ENCODE data around the gene PAPLN.
A peak's percentile ranks its signal among the peaks of the same experiment; 100 is the strongest.

PAPLN gene

DNA sequence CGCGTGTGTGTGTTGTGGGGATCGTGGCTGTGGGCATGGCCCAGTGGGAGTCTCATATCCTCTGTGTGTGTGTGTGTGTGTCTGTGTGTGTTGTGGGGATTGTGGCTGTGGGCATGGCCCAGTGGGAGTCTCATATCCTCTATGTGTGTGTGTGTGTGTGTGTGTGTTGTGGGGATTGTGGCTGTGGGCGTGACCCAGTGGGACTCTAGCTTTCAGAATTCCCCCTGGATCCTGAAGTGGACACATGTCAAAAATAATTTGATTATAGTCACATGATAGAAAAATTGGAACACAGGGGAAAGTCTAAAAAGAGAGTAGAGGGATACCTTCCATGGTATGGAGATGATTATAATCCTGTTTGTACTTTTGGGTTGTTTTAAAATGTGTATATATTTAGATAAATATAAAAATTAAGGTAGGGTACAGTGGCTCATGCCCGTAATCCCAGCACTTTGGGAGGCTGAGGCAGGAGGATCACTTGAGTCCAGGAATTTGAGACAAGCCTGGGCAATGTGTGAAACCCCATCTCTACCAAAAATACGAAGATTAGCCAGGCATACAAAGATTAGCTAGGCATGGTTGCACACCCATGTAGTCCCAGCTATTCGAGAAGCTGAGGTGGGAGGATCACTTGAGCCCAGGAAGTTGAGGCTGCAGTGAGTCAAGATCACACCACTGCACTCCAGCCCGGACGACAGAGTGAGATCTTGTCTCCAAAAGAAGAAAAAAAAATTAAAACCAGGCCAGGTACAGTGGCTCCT lies 11.0 kb downstream of the PAPLN start:
- DNase-seq: peak; percentile 67

DNA sequence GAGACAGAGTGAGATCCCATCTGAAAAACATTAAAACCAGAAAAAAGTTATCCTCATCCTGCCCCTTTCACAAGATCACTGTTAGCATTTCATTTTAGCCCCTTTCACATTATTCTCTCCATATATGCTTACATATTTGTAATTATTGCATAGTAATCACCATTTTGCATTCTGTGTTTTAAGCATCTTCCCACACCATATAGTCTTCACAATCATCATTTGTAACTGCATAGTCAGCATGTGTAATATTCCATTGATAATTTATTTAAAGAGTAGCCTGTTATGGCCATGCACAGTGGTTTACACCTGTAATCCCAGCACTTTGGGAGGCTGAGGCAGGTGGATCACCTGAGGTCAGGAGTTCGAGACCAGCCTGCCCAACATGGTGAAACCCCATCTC lies 11.8 kb downstream of the PAPLN start:
- DNase-seq: no peak

DNA sequence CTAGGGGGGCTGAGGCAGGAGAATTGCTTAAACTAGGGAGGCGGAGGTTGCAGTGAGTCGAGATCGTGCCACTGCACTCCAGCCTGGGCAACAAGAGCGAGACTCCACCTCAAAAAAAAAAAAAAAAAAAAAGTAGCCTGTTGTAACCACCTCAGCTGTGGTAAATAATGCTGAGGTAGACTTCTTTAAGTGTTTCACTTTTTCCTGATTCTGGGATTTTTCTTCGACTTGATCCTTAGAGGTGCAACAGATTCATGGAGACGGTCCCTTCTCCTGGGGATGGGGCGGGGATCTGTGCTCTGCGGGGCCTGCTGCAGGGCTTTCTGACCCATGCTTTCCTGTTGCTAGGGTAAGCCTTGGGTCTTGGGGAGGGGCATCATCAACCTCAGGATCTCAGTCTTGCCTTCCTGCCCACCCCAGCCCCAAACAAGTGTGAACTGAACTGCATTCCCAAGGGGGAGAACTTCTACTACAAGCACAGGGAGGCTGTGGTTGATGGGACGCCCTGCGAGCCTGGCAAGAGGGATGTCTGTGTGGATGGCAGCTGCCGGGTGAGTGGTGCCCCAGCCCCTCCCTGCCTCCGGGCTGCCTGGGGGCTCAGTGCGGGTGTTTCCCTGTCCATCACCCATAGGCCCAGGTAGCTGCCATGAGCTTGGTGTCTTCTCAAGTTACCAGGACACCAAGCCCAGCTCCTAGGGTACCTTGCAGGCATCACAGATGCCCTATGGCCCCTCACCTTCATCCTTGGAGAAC lies 12.4 kb downstream of the PAPLN start:
- DNase-seq: no peak

DNA sequence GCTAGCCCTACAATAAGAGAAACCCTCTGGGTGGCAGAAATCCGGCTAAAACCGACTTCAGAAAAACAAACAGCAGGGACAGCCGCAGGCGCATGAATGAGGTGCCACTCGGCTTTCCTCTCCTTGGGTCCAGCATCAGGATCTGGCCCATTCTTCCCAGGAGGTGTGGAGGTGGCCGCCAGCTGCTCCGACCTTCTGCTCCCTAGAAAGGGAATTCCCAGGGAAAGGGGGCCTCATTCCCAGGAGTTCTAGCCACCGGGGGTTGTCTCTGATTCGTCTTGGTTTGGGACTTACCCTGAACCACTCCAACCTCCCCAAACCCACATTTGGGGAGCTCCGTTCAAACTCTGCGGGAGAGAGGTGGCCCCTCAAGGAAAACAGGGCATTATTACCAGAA lies 13.0 kb downstream of the PAPLN start:
- DNase-seq: no peak

DNA sequence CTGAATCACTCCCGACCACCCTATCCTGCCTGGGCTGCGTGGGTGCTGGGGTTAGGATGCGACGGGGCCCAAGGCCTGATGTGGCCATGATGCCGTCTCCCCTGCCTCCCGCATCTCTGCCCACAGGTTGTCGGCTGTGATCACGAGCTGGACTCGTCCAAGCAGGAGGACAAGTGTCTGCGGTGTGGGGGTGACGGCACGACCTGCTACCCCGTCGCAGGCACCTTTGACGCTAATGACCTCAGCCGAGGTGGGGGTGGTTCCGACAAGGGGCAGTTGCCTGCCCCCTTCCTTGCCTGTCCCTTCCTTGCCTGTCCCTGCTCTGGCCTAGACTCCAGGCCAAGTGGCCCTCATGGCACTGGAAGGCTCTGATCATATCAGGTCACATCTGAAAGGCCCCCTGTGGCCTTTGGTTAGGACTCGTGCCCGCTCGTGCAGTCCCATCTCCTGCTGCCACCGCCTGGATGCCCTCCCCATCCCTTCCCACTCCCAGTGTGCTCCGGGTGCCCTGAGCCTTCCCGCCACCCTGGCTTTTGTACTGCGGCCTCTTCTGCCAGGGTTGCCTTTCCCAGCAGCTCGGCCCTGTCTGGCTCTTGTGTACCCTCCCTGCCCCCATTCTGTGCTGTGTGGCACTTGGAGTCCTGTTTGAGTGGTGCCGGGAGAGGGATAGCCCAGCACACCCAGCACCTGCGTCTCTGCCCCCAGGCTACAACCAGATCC lies 13.6 kb downstream of the PAPLN start:
- DNase-seq: no peak

DNA sequence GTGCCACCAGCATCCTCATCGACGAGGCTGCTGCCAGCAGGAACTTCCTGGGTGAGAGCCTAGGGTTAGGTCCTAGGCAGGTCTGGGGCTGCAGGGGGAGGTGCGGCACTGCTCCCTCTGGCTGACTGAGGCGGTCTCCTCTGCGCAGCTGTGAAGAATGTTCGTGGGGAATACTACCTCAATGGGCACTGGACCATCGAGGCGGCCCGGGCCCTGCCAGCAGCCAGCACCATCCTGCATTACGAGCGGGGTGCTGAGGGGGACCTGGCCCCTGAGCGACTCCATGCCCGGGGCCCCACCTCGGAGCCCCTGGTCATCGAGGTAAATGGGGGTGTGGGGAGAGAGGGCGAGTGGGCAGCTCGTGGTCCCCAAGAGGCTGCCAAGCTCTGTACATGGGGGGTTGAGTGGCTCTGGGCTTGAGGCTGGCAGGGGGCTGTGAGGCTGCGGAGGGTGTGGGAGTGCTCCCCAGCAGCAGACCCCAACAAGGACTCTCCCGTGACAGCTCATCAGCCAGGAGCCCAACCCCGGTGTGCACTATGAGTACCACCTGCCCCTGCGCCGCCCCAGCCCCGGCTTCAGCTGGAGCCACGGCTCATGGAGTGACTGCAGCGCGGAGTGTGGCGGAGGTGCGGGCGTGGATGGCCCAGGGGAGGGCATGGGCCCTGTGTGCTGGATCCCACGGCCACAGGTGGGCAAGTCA lies 14.4 kb downstream of the PAPLN start:
- no peak for DNase-seq

DNA sequence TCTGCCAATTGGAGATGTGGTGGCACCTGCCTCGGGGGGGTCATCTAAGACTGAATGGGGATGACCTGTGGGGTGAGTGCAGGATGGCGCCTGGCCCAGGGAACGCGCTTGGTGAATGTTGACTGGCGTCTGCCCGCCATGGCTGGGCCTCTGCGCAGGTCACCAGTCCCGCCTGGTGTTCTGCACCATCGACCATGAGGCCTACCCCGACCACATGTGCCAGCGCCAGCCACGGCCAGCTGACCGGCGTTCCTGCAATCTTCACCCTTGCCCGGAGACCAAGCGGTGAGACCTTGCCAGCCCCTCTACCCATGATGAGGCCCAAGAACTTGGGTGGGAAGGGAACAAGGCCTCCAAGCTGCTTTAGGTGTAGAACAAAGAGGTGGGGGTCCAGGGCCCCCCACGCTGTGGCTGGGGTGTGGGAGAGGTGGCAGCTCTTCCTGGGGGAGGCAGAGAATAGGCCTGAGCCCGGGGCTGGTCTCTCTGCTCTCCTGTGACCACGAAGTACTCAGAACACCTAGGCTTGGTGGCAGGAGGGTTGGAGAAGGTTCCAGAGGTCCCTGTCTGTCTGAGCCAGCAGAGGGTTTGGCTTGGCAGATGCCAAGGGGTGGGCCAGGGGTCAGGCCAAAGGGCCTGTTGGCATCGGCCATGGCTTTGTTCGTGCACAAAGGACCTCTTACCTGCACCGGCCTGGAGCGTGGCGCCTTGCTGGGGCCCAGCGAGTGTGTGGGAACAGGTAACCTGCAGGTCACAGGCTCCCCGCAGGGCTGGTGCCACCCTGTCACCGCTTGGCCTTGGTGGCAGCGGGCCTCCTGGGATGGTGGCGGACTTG lies 15.4 kb downstream of the PAPLN start:
- no peak for DNase-seq

DNA sequence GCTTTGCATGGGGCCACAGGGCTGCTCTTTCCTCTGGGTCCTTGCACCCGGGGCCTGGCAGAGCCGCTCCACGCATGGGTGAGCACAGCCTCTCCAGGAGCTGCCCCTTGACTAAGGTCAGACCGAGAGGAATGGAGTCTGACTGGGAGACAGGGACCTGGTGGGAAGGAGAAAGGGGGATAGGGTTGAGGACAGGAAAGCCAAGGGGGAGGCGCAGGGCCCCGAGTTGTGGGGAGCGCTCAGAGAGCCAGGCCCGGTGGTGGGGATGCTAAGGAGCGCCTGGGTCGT lies 16.0 kb downstream of the PAPLN start:
- DNase-seq: no peak

DNA sequence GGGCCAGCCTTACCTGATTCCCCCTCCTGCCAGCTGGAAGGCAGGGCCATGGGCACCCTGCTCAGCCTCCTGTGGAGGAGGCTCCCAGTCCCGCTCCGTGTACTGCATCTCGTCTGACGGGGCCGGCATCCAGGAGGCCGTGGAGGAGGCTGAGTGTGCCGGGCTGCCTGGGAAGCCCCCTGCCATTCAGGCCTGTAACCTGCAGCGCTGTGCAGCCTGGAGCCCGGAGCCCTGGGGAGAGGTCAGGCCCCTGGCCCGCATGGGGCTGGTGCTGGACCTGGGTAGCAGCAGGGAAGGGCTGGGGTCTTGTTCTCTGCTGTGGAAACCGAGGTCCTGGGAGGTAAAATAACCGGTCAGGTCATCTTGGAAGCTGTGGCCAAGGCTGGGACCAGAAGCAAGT lies 16.4 kb downstream of the PAPLN start:
- no peak for DNase-seq

DNA sequence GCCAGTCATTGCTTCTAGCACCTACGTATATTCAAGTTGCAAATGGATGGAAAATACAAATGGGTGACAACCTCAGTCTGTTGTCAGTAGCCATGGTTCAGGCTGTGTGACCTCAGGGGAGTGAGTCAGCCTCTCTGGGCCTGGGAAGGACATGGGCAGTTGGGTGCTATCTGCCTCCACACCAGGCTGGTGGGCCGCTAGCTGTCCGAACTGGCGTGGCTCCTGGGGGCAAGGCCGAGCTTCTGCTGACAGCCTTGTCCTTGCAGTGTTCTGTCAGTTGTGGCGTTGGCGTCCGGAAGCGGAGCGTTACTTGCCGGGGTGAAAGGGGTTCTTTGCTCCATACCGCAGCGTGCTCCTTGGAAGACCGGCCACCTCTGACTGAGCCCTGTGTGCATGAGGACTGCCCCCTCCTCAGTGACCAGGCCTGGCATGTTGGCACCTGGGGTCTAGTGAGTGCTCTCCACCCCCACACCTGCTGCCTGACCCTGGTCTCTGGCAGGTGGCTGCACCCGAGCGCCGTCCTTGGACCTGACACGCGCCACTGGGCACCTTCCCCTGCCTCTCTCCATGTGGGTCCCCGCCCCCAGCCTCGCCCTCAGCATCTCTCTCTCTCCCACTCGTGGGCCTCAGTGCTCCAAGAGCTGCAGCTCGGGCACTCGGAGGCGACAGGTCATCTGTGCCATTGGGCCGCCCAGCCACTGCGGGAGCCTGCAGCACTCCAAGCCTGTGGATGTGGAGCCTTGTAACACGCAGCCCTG lies 17.1 kb downstream of the PAPLN start:
- DNase-seq: no peak

DNA sequence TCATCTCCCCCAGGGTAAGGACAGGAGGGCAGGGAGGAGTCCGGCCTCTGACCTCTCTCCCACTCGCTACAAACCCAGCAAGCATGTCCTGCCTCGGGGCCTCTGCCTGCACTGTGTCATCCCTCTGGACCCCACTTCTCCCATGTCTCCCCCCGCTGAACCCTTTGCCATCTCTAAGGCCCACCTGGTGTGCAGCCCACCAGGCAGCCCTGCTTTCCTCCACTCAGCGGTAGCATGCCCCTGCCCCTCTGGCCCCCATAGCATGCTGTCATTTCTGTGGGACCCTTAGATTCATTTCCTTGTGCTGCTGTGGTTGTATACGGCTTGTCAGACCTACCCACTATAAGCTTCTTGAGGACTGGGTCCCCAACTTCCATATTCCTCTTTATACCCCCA lies 17.7 kb downstream of the PAPLN start:
- no peak for DNase-seq

DNA sequence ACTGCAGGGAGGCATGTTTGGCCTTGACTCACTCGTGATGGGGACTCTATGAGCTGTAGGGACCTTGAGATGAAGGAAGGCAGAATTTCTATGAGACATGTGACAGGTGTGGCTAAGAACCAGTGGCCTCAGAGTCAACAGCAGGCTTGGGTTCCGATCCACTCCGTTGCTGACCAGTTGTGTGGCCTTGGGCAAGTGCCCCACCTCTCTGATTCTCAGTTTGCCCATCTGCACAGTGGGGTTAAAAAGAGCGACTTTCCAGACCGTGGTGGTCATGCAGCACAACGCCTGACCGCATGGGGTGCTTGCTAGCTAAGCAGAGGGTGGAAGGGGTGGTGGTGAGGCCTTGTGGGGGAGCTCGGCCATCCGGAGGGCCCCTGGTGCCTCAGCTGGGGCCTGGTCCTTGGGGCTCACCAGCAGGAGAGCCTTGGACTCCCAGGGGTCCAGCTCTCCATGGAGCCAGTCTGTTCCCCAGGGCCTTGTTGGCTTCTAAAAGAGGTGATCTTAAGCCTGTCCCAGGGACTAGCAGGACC lies 18.5 kb downstream of the PAPLN start:
- DNase-seq: no peak

DNA sequence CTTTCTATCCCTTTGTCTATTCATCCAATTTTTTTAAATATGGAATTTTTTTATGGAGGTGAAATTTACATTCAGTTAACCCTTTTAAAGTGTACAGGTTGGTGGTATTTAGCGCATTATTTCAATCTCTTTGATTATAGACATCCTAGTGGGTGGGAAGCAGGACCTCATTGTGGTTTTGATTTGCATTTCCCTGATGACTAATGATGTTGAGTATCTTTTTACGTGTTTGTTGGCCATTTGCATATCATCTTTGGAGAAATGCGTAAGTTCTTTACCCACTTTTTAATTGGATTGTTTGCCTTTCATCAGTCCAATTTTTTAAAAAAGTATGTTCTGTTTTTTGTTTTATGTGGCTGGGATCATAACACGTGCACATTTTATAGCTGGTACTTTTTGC lies 20.8 kb downstream of the PAPLN start:
- no peak for DNase-seq

DNA sequence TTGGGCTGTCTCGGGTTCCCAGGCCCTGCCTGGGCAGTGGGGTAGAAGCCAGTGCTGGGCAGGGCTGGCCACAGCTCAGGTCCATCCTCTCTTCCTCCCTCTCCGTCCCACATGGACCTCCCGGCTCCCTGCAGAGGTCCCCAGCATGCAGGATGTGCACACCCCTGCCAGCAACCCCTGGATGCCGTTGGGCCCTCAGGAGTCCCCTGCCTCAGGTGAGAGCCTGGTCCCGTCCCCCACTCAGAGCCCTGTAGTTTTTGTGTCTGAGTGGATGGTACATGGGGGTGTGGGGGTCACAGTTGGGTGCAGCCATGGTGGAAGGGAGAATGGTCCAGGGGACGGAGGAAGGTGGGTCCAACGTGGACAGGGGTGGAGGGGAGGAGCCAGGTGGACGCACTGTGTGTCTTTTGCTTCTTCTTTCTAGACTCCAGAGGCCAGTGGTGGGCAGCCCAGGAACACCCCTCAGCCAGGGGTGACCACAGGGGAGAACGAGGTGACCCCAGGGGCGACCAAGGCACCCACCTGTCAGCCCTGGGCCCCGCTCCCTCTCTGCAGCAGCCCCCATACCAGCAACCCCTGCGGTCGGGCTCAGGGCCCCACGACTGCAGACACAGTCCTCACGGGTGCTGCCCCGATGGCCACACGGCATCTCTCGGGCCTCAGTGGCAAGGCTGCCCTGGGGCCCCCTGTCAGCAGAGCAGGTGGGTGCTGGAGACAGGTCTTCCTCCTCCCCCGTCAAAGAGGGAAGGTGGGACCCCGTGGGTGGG lies 21.7 kb downstream of the PAPLN start:
- DNase-seq: no peak

DNA sequence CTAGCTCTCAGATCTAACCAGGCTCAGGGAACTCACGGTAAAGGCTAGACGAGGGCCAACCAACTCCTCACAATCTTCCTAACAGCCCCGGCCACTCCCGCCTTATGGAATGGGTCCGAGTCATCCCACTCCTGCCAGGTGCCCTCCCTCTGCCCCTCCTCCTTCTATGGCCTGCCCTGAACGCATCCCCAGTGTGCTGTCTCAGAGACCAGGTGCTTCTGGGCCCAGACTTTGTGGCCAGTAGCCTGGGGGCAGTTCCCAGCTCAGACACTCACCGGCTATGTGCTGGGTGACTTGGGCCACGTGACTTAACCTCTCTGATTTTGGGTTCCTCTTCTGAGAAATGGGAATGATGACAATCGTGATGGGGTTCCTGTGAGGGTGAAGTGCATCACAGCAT lies 22.5 kb downstream of the PAPLN start:
- no peak for DNase-seq

DNA sequence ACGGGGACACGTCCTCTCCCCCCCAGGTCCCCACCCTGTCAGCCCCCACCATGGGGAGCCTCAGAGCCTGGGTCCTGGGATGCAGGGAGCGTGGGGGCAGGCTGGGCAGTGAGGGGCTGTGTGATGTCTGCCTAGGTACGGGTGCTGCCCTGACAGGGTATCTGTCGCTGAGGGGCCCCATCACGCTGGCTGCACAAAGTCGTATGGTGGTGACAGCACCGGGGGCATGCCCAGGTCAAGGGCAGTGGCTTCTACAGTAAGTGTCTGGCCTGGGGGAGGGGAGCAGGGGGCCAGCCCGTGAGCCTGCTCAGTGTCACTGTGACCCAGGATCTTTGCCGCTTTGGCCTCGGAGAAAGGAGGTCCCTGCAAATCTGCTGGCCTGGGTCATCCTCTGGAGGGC lies 23.3 kb downstream of the PAPLN start:
- no peak for DNase-seq

DNA sequence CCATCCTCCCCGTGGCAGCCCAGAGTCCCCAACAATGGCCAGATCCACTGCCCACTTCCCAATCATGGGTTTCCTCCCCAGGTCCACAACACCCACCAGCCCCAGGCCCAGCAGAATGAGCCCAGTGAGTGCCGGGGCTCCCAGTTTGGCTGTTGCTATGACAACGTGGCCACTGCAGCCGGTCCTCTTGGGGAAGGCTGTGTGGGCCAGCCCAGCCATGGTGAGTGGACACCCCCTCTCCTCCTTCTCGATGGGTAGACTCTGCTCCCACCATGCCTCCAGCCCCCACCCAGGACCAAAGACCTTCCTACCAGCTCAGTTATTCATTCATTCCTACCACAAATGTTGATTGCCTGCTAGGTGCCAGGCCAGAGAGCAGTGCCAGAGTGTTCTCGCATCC lies 23.8 kb downstream of the PAPLN start:
- no peak for DNase-seq

DNA sequence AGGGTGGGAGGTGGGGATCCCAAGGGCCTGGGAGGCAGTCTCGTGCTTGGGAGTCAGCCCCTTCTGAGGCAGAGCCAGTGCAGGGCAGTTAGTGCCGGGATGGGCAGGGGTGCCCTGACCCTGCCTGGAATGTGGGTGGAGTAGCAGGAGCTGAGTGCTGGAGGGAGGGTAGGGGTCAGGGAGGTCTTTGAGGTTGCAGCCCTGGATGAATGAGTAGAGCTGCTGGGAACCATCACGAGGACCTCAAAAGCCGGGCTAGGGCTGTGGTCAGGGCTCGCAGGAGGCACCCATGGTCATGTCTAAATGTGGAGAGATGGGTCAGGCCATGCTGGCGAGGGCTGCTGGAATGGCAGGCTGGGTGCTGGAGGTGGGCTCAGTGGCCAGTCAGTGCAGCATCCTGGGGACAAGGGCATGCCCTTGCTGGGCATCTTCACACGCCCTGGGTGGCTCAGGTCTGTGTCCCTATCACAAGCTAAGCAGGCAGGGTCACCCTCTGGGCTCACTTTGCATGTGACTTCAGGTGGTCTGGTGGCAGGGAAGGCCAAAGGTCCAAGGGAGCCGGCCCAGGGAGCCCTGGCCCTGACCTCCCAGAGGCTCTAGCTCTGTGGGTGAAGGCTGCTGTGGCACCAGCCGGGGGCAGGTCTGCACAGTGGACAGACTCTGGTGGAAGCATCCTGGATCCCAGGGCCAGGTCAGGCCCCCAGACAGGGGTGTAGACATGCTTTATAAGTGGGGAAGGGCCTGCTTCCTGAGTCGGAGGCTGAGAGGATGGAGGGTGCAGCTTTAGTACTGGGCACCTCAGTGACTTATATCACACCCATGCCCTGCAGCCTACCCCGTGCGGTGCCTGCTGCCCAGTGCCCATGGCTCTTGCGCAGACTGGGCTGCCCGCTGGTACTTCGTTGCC lies 24.5 kb downstream of the PAPLN start:
- no peak for DNase-seq

DNA sequence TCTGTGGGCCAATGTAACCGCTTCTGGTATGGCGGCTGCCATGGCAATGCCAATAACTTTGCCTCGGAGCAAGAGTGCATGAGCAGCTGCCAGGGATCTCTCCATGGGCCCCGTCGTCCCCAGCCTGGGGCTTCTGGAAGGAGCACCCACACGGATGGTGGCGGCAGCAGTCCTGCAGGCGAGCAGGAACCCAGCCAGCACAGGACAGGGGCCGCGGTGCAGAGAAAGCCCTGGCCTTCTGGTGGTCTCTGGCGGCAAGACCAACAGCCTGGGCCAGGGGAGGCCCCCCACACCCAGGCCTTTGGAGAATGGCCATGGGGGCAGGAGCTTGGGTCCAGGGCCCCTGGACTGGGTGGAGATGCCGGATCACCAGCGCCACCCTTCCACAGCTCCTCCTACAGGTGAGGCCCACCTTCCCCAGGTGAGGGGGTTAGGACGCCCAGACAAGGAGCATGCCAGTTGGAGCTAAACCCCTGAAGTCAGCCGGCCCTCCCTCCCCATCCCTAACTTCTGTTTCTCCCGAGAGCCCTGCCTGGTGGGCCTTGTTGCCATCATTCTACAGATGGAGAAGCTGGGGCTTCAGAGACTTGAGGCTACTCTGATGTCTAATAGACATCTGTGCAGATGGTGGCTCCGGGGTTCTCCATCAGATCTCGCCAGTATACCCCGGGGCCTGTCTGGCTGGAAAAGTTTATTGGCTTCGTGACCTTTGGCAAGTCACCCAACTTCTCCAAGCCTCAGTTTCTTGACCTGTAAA lies 25.3 kb downstream of the PAPLN start:
- no peak for DNase-seq
